Mesothelial cell of epicardium (in vitro differentiated cells): ENCODE measurements around the gene TGOLN2. TPM values are rescaled to one million over a fixed set of nuclear protein-coding genes. Genes with fewer than 3 reads are reported as not detected.
A peak's percentile ranks its signal among the peaks of the same experiment; 100 is the strongest.

Experiments
- DNase-seq, 2 experiments: peaks; one replicate each; pipeline ENCODE4 v3.0.0; 2021; ENCODE audit warnings: low spot score in 2 of 2; ENCODE audit not compliant: unreplicated experiment in 2 of 2
- H3K27ac Mint-ChIP-seq: 2 replicates; pipeline ENCODE4 v1.8.0; 2021; ENCODE audit warnings: mixed read lengths
- H3K27me3 Mint-ChIP-seq: 2 replicates; pipeline ENCODE4 v1.8.0; 2021; ENCODE audit warnings: low read depth, mixed read lengths
- H3K36me3 Mint-ChIP-seq: 2 replicates; pipeline ENCODE4 v1.8.0; 2021; ENCODE audit warnings: mixed read lengths
- H3K4me1 Mint-ChIP-seq: 2 replicates; pipeline ENCODE4 v1.8.0; 2021; ENCODE audit warnings: mixed read lengths
- H3K4me3 Mint-ChIP-seq: 2 replicates; pipeline ENCODE4 v1.8.0; 2021; ENCODE audit warnings: mild to moderate bottlenecking, moderate library complexity, mixed read lengths
- H3K9me3 Mint-ChIP-seq: 2 replicates; pipeline ENCODE4 v1.8.0; 2021; ENCODE audit warnings: mixed read lengths
- CTCF ChIP-seq: fragments of 200-600 bp; sonication (generic); IDR thresholded peaks from one replicate; pipeline ENCODE4 v1.5.0; 2021; ENCODE audit warnings: antibody characterized with exemption; ENCODE audit not compliant: unreplicated experiment
- total RNA-seq: library from RNA; stranded (reverse); gene quantifications from 3 replicates; pipeline ENCODE4 v1.2.1, GENCODE V29; 2021

The TGOLN2 gene
- total RNA-seq, 1 donor from 2014 or later: 59.2 TPM

GRCh38 chr2:85272357-85272756, 55.4 kb downstream of the TGOLN2 start:
- Mint-ChIP-seq H3K9me3 (no peaks in the 10 kb centered on the region), H3K27me3 (no peaks in the 10 kb centered on the region), H3K4me1 (peaks cover 44% of the 10 kb centered on the region), H3K4me3 (no peak overlapping the region), H3K27ac (no peak overlapping the region), H3K36me3 (peaks cover 2% of the 10 kb centered on the region)
- TF ChIP-seq CTCF: no peak
- no peak for DNase-seq

- no peak overlapping the region for H3K4me3 Mint-ChIP-seq
- no peaks in the 10 kb centered on the region for H3K27me3 Mint-ChIP-seq
- peak overlapping the region; percentile 89 for H3K27ac Mint-ChIP-seq
- TF ChIP-seq CTCF: no peak
- peaks cover 45% of the 10 kb centered on the region for H3K4me1 Mint-ChIP-seq
- H3K36me3 Mint-ChIP-seq: peaks cover 2% of the 10 kb centered on the region
- no peak for DNase-seq
- H3K9me3 Mint-ChIP-seq: no peaks in the 10 kb centered on the region
Measured at GRCh38 chr2:85269959-85270358, 57.8 kb downstream of the TGOLN2 start.

Other genes starting within 250 kb of the TGOLN2 start
- 44.4 to 48.3 TPM (median 45.7 TPM) in 3 replicates for gene TCF7L1, start 194.6 kb downstream of the TGOLN2 start, total RNA-seq
- 21.5 to 27.4 TPM (median 23.4 TPM) in 3 replicates for gene RETSAT, start 26.5 kb upstream of the TGOLN2 start, total RNA-seq
- 23.2 to 25.2 TPM (median 24.5 TPM) in 3 replicates for gene ELMOD3, start 26.8 kb upstream of the TGOLN2 start, total RNA-seq
- 86.3 to 92.4 TPM (median 89.2 TPM) in 3 replicates for gene CAPG, start 82.4 kb upstream of the TGOLN2 start, total RNA-seq
- 0.35 to 0.79 TPM (median 0.38 TPM) in 3 replicates for gene SH2D6, start 90.7 kb upstream of the TGOLN2 start, total RNA-seq
- 263 to 274 TPM (median 271 TPM) in 3 replicates for gene MAT2A, start 211.2 kb upstream of the TGOLN2 start, total RNA-seq
- 57.4 to 58.2 TPM (median 57.7 TPM) in 3 replicates for gene GGCX, start 233.5 kb upstream of the TGOLN2 start, total RNA-seq
- gene VAMP8, start 249.6 kb upstream of the TGOLN2 start, total RNA-seq: 51.0 to 55.7 TPM (median 55.5 TPM) in 3 replicates